ENCODE measurements around the gene HM13.
"Not testable (repeated sequence)": the region's sequence is repeated elsewhere in the genome, so short reads cannot be mapped to it uniquely, and the experiment has no call there.

HM13 gene

GRCh38 chr20:31570735-31571617 is 56.7 kb downstream of the HM13 start:
- Histone ChIP-seq H3K4me3 (no peak overlapping the region), H3K27ac (peak overlapping the region; percentile 87), H3K36me3 (peaks cover 0 to 21% (median 6%) of the 10 kb centered on the region in 3 donors), H3K4me1 (peaks cover 0 to 44% (median 28%) of the 10 kb centered on the region in 4 donors), H3K9me3 (no peaks in the 10 kb centered on the region), H3K27me3 (no peaks in the 10 kb centered on the region)
- no peak for TF ChIP-seq CTCF (IDR thresholded peaks at IDR 0.05)
- intact Hi-C loops (cut with DNase I; ENCODE audit: low total_unique reads) = no loop called here
- no peak for DNase-seq

DNA sequence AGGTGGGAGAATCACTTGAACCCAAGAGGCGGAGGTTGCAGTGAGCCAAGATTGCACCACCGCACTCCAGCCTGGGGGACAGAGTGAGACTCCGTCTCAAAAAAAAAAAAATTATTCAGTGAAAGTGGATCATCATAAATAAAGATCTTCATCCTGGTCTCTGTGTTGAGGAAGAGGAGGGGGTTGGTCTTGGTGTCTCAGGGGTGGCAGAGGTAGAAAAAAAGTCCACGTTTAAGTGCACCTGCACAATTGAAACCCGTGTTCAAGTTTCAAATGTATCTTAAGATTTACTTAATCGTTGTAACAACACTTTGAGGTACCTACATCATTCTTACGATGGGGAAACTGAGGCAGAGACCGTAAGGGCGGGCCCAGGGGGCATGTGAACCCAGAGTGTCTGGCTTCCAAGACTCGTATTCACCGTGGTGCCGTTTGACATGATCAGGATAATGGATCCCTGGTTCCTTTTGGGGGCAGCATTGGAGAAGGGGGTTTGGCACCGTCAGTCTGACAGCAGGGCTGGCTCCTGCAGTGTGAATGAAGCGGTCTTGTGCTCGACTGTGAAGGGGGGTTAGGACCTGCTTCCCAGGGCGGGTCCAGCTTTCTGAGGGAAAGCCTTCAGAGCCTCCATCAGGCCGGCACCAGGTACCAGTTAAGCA is 57.9 kb downstream of the HM13 start:
- TF ChIP-seq CTCF (IDR thresholded peaks at IDR 0.05) = no peak
- H3K36me3 ChIP-seq = peaks cover 0 to 9% (median 0%) of the 10 kb centered on the region in 3 donors
- peak overlapping the region; percentile 87 for H3K27ac ChIP-seq
- no peak for DNase-seq
- H3K4me3 ChIP-seq = peak overlapping the region; percentile 59 to 63
- intact Hi-C loops (cut with DNase I; ENCODE audit: low total_unique reads) = loop anchor here (2.0 kb wide), 1 partner anchor 33 kb away; the partner anchor contains the start of gene ID1
- no peaks in the 10 kb centered on the region for H3K9me3 ChIP-seq
- H3K4me1 ChIP-seq = peaks cover 0 to 44% (median 28%) of the 10 kb centered on the region in 4 donors
- no peaks in the 10 kb centered on the region for H3K27me3 ChIP-seq

- H3K27me3 ChIP-seq = no peaks in the 10 kb centered on the region
Measured at GRCh38 chr20:31572701-31573554, 58.7 kb downstream of the HM13 start.

DNA sequence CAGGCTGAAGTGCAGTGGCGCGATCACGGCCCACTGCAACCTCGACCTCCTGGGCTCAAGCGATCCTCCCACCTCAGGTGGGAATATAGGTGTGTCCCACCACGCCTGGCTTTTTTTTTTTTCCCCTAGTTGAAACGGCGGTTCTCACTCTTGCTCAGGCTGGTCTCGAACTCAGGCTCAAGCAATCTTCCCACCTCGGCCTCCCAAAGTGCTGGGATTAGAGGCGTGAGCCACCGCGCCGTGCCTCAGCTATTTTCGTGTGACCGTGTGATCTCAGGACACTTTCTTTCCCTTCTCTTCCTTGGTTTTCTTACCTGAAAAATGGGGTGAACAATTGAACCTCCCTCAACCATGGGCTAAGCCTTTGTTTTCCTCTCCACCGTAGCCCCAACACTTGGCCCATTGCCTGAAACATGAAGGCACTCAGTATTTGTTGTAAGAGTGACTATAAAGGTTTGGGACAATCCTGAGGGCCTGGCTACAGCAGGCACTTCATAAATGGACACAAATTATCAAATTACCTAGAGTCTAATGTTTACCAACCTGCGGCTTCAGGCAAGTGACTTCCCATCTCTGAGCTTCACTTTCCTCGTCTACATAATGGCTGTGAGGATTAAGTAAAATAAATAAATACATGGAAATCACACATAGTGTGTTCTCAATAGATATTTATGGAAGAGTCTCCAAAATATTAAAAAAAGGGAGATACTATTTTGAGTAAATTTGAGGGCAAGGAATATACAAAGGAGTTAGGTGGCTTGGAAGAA is 59.5 kb downstream of the HM13 start:
- intact Hi-C loops (cut with DNase I; ENCODE audit: low total_unique reads) = loop anchor here (2.0 kb wide), 1 partner anchor 31 kb away; the partner anchor contains the start of gene ID1

More at GRCh38 chr20:31572701-31573554, 58.7 kb downstream of the HM13 start:
- TF ChIP-seq CTCF (IDR thresholded peaks at IDR 0.05) = no peak
- DNase-seq = peak; percentile 98 to 99
- Histone ChIP-seq H3K4me3 (peak overlapping the region; percentile 59 to 63), H3K36me3 (peaks cover 0 to 4% (median 0%) of the 10 kb centered on the region in 3 donors), H3K4me1 (peaks cover 0 to 44% (median 28%) of the 10 kb centered on the region in 4 donors), H3K9me3 (no peaks in the 10 kb centered on the region), H3K27ac (peak overlapping the region; percentile 87)
- intact Hi-C loops (cut with DNase I; ENCODE audit: low total_unique reads) = loop anchor here (2.0 kb wide), 1 partner anchor 32 kb away; the partner anchor contains the start of gene ID1

GRCh38 chr20:31574986-31575385 is 60.7 kb downstream of the HM13 start:
- H3K4me1 ChIP-seq = peaks cover 0 to 23% (median 18%) of the 10 kb centered on the region in 4 donors
- intact Hi-C loops (cut with DNase I; ENCODE audit: low total_unique reads); H3K9me3 ChIP-seq; H3K36me3 ChIP-seq; H3K27me3 ChIP-seq; H3K27ac ChIP-seq; H3K4me3 ChIP-seq; DNase-seq: not testable (repeated sequence)

More for the DNA sequence above, 59.5 kb downstream of the HM13 start:
- Histone ChIP-seq H3K27ac (peak overlapping the region; percentile 87), H3K4me3 (peak overlapping the region; percentile 59 to 63), H3K9me3 (no peaks in the 10 kb centered on the region), H3K4me1 (peaks cover 0 to 35% (median 24%) of the 10 kb centered on the region in 4 donors), H3K27me3 (no peaks in the 10 kb centered on the region), H3K36me3 (no peaks in the 10 kb centered on the region)
- TF ChIP-seq CTCF (IDR thresholded peaks at IDR 0.05) = no peak
- no peak for DNase-seq

Measured in tibial artery (tissue), 4 donors.